DND-41 (cell line): Measurements from ENCODE around the gene KLHL36.
"Not testable (repeated sequence)": the region's sequence is repeated elsewhere in the genome, so short reads cannot be mapped to it uniquely, and the experiment has no call there.

Experiments used
- ATAC-seq: fragments of 200-7000 bp; cut with Tn5 transposase; 3 replicates; pipeline ENCODE4 v1.9.1; 2021; ENCODE audit warnings: low read depth; ENCODE audit not compliant: insufficient read depth
- DNase-seq: peaks from one replicate; pipeline ENCODE4 v3.0.0-alpha.2; 2020
- H2AFZ ChIP-seq: 2 replicates; pipeline ENCODE4 v1.6.0; 2012; ENCODE audit warnings: low read depth, low read length
- H3K27ac ChIP-seq: 2 replicates; pipeline ENCODE4 v1.5.1; 2012; ENCODE audit warnings: low read length, inconsistent platforms
- H3K27me3 ChIP-seq: fragments of 200-600 bp; sonication (generic); 2 replicates; pipeline ENCODE4 v1.6.0; 2012; ENCODE audit warnings: low read length, mild to moderate bottlenecking, inconsistent platforms; ENCODE audit not compliant: insufficient read depth, poor library complexity
- H3K36me3 ChIP-seq: 2 replicates; pipeline ENCODE4 v1.5.1; 2012; ENCODE audit warnings: low read length, inconsistent platforms; ENCODE audit not compliant: insufficient read depth
- H3K4me1 ChIP-seq: 2 replicates; pipeline ENCODE4 v1.5.1; 2012; ENCODE audit warnings: mild to moderate bottlenecking, low read length; ENCODE audit not compliant: insufficient read depth
- H3K4me2 ChIP-seq: 2 replicates; pipeline ENCODE4 v1.6.0; 2012; ENCODE audit warnings: mild to moderate bottlenecking, moderate library complexity, low read length, inconsistent platforms; ENCODE audit not compliant: insufficient read depth
- H3K4me3 ChIP-seq, 2 experiments: fragments of 200-600 bp in 1 of 2; shearing (Covaris generic) in 1 of 2; 2 replicates each; pipeline ENCODE4 v1.5.1; 2012 to 2016; ENCODE audit warnings: inconsistent platforms in 2 of 2, low read length in 2 of 2, mild to moderate bottlenecking in 2 of 2, low read depth in 1 of 2, moderate library complexity in 1 of 2
- H3K79me2 ChIP-seq: 2 replicates; pipeline ENCODE4 v1.6.0; 2012; ENCODE audit warnings: low read length, inconsistent platforms; ENCODE audit not compliant: insufficient read depth
- H3K9ac ChIP-seq: 2 replicates; pipeline ENCODE4 v1.6.0; 2012; ENCODE audit warnings: low read depth, mild to moderate bottlenecking, inconsistent platforms, low read length, moderate library complexity
- H3K9me3 ChIP-seq: 2 replicates; pipeline ENCODE4 v1.5.1; 2012; ENCODE audit warnings: low read length, moderate library complexity, mild to moderate bottlenecking, inconsistent platforms; ENCODE audit not compliant: insufficient read depth, severe bottlenecking
- H4K20me1 ChIP-seq: 2 replicates; pipeline ENCODE4 v1.6.0; 2012; ENCODE audit warnings: low read length; ENCODE audit not compliant: insufficient read depth
- CTCF ChIP-seq: IDR thresholded peaks from 2 replicates; pipeline ENCODE4 v1.5.1; 2012; ENCODE audit warnings: borderline replicate concordance, low read length, moderate library complexity, mild to moderate bottlenecking; ENCODE audit not compliant: poor library complexity, severe bottlenecking; ENCODE audit errors: extremely low read depth
- EZH2 ChIP-seq: IDR thresholded peaks from 3 replicates; pipeline ENCODE4 v1.6.1; 2012; ENCODE audit warnings: borderline replicate concordance, low read depth, mild to moderate bottlenecking, moderate library complexity, low read length, inconsistent platforms; ENCODE audit not compliant: severe bottlenecking

KLHL36 gene

DNA sequence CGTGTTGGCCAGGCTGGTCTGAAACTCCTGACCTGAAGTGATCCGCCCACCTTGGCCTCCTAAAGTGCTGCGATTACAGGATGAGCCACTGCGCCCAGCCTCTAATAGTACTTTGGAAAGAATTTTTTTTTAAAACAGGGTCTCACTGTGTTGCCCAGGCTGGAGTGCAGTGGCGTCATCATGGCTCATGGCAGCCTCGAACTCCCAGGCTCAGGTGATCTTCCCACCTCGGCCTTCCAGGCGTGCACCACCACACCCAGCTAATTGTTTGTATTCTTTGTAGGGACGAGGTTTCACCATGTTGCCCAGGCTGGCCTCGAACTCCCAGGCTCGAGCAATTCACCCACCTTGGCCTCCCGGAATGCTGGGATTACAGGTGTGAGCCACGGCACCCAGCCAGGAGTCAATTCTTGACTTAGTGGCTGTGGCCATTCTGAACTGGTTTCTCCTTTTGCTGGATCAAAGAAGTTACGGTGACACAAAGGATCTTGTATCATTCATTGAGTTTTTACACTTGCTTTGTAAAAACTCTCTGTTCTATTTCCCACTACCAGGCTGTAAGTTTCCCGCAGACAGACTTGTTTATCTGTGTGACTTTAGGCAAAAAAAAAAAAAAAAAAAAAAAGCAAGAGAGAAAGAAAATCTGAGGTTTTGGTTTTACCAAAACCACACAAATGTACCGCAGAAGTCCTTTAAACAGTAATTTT, 17.7 kb upstream of the KLHL36 start:
- Histone ChIP-seq H3K4me1 (no peaks in the 10 kb centered on the region), H3K4me2 (no peak overlapping the region), H2AFZ (no peak overlapping the region), H3K27me3 (peaks cover 4% of the 10 kb centered on the region), H3K4me3 (no peak overlapping the region), H3K9ac (no peak overlapping the region), H3K36me3 (no peaks in the 10 kb centered on the region), H3K9me3 (no peaks in the 10 kb centered on the region), H3K27ac (no peak overlapping the region), H4K20me1 (no peaks in the 10 kb centered on the region; the same call in 1 of the 2 replicates), H3K79me2 (no peaks in the 10 kb centered on the region)
- DNase-seq (no peak), ATAC-seq (no peak)
- TF ChIP-seq CTCF = no peak
- TF ChIP-seq EZH2 = no peak

GRCh38 chr16:84631153-84631466, 17.2 kb upstream of the KLHL36 start:
- Histone ChIP-seq H3K36me3 (no peaks in the 10 kb centered on the region), H3K79me2 (no peaks in the 10 kb centered on the region), H3K27me3 (peaks cover 4% of the 10 kb centered on the region), H3K27ac (no peak overlapping the region), H3K9ac (no peak overlapping the region), H3K4me3 (no peak overlapping the region), H4K20me1 (no peaks in the 10 kb centered on the region; the same call in 1 of the 2 replicates), H3K9me3 (no peaks in the 10 kb centered on the region), H3K4me2 (no peak overlapping the region), H2AFZ (no peak overlapping the region), H3K4me1 (no peaks in the 10 kb centered on the region)
- DNase-seq (no peak), ATAC-seq (no peak)
- TF ChIP-seq EZH2 = no peak
- no peak for TF ChIP-seq CTCF

DNA sequence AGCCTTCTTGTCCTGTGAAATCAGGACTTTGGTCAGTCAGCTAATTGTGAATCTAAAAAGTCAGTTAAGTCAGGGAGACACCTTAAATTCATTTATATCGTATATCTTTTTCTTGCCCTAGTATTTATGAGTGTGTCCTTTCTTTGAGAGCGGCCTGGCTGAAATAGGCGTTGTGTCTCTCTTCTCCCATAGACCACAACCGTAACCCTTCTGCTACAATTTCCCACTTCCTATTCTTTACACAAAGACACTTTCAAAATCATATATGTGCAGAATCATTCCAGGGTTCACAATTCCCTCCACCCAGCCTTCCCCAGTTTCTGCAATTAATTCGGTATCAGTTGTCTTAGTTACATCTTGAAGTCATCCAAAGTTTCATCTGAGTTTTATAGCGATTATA, 16.4 kb upstream of the KLHL36 start:
- Histone ChIP-seq H3K79me2 (no peaks in the 10 kb centered on the region), H3K4me2 (no peak overlapping the region)
- TF ChIP-seq EZH2 (no peak), CTCF (no peak)

DNA sequence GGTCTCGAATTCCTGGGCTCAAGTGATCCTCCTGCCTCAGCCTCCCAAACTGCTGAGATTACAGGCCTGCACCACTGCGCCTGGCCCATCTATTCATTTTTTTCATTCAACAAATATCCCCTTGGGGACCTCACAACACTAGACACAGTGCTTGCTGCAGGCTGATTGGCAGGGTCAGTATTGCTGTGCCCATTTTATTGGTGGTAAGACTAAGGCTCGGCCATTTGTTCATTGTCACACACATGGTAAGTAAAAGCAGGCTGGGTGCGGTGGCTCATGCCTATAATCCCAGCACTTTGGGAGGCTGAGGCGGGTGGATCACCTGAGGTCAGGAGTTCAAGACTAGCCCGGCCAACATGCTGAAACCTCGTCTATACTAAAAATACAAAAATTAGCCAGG, 15.4 kb upstream of the KLHL36 start:
- H3K4me3 ChIP-seq, H3K36me3 ChIP-seq, H3K27ac ChIP-seq, H3K9me3 ChIP-seq, H3K9ac ChIP-seq, H3K4me2 ChIP-seq, H3K27me3 ChIP-seq, H3K4me1 ChIP-seq, DNase-seq, H2AFZ ChIP-seq, H4K20me1 ChIP-seq, ATAC-seq, H3K79me2 ChIP-seq: not testable (repeated sequence)

More for the DNA sequence above, 16.4 kb upstream of the KLHL36 start:
- Histone ChIP-seq H4K20me1 (no peaks in the 10 kb centered on the region), H3K27me3 (peaks cover 4% of the 10 kb centered on the region), H2AFZ (no peak overlapping the region), H3K4me1 (no peaks in the 10 kb centered on the region), H3K4me3 (no peak overlapping the region), H3K9me3 (no peaks in the 10 kb centered on the region), H3K9ac (no peak overlapping the region), H3K27ac (no peak overlapping the region), H3K36me3 (no peaks in the 10 kb centered on the region)
- DNase-seq (no peak), ATAC-seq (no peak)
